Thyroid gland (tissue), 4 donors: Measurements from ENCODE around the gene RRBP1. TPM values are rescaled to one million over a fixed set of nuclear protein-coding genes. Genes with fewer than 3 reads are reported as not detected.

ENCODE experiments used
- DNase-seq, 2 donors: peaks; one replicate each; pipeline ENCODE4 v3.0.0-alpha.2; 2019
- H3K27ac ChIP-seq, 3 donors: fragments of 200-600 bp; sonication (generic); 1 replicate in 2 of 3; 2 replicates in 1 of 3; pipeline ENCODE4 v1.5.1; 2016 to 2019; ENCODE audit warnings: mild to moderate bottlenecking in 1 of 3, moderate library complexity in 1 of 3
- H3K27me3 ChIP-seq: fragments of 200-600 bp; sonication (generic); one replicate; pipeline ENCODE4 v1.5.1; 2019
- H3K36me3 ChIP-seq, 2 donors: fragments of 200-600 bp; sonication (generic); one replicate each; pipeline ENCODE4 v1.5.1; 2016 to 2019
- H3K4me1 ChIP-seq, 2 donors: fragments of 200-600 bp; sonication (generic); one replicate each; pipeline ENCODE4 v1.5.1; 2017 to 2019
- H3K4me3 ChIP-seq, 3 donors: fragments of 200-600 bp; sonication (generic); replicated peaks in 1 of 3; 1 replicate in 2 of 3; 2 replicates in 1 of 3; pipeline ENCODE4 v1.5.1; 2016; ENCODE audit warnings: mild to moderate bottlenecking in 1 of 3
- H3K9me3 ChIP-seq: fragments of 200-600 bp; sonication (generic); one replicate; pipeline ENCODE4 v1.5.1; 2017
- CTCF ChIP-seq, 6 experiments: fragments of 200-600 bp in 3 of 6; fragments of 450-650 bp in 3 of 6; sonication (generic) in 3 of 6; IDR thresholded peaks; one replicate each; pipeline ENCODE4 v1.5.1; 2016 to 2019; ENCODE audit warnings: antibody characterized with exemption in 6 of 6, mild to moderate bottlenecking in 2 of 6, inconsistent platforms in 1 of 6, moderate library complexity in 1 of 6
- POLR2A ChIP-seq, 2 donors: fragments of 450-650 bp; IDR thresholded peaks; one replicate each; pipeline ENCODE4 v1.6.1; 2017; ENCODE audit warnings: antibody characterized with exemption in 2 of 2, mild to moderate bottlenecking in 2 of 2, moderate library complexity in 1 of 2
- WGBS, 2 donors: methylation state at CpG; one replicate each; pipeline ENCODE4 v1.1.5; 2017; 5-methylcytosine and 5-hydroxymethylcytosine counted together
- intact Hi-C: fragments of 100-400 bp; cut with DNase I; formaldehyde crosslinking; loops from one replicate; pipeline ENCODE4 v1.15.1; 2023
- total RNA-seq, 4 donors: library from RNA; depleted of rRNA; stranded (reverse); fragments of >200 nt; gene quantifications; one replicate each; pipeline ENCODE4 v1.2.3, GENCODE V29; 2016

RRBP1 gene
- total RNA-seq, 4 donors from 2014 or later: 149 to 287 (median 221) TPM

GRCh38 chr20:17727351-17727750 is 45.3 kb upstream of the RRBP1 start:
- H3K4me3 ChIP-seq: no peak overlapping the region
- H3K27ac ChIP-seq: no peak overlapping the region
- no peaks in the 10 kb centered on the region for H3K27me3 ChIP-seq
- peaks cover 11 to 12% of the 10 kb centered on the region in 2 donors for H3K4me1 ChIP-seq
- WGBS, 2 donors: 95% methylated on average over 10 of the region's 10 CpGs
- intact Hi-C loops: no loop called here
- TF ChIP-seq POLR2A (IDR thresholded peaks at IDR 0.05) (no peak), CTCF (IDR thresholded peaks at IDR 0.05) (no peak)
- no peaks in the 10 kb centered on the region for H3K36me3 ChIP-seq
- DNase-seq: no peak
- no peaks in the 10 kb centered on the region for H3K9me3 ChIP-seq

GRCh38 chr20:17726902-17727301 is 44.9 kb upstream of the RRBP1 start:
- no peaks in the 10 kb centered on the region for H3K36me3 ChIP-seq
- TF ChIP-seq POLR2A (IDR thresholded peaks at IDR 0.05) (no peak), CTCF (IDR thresholded peaks at IDR 0.05) (no peak)
- peaks cover 11 to 12% of the 10 kb centered on the region in 2 donors for H3K4me1 ChIP-seq
- H3K27me3 ChIP-seq: no peaks in the 10 kb centered on the region
- no peak for DNase-seq
- intact Hi-C loops: no loop called here
- H3K27ac ChIP-seq: no peak overlapping the region
- no peaks in the 10 kb centered on the region for H3K9me3 ChIP-seq
- WGBS, 2 donors: 81 to 87% methylated on average over 4 of the region's 4 CpGs
- no peak overlapping the region for H3K4me3 ChIP-seq

DNA sequence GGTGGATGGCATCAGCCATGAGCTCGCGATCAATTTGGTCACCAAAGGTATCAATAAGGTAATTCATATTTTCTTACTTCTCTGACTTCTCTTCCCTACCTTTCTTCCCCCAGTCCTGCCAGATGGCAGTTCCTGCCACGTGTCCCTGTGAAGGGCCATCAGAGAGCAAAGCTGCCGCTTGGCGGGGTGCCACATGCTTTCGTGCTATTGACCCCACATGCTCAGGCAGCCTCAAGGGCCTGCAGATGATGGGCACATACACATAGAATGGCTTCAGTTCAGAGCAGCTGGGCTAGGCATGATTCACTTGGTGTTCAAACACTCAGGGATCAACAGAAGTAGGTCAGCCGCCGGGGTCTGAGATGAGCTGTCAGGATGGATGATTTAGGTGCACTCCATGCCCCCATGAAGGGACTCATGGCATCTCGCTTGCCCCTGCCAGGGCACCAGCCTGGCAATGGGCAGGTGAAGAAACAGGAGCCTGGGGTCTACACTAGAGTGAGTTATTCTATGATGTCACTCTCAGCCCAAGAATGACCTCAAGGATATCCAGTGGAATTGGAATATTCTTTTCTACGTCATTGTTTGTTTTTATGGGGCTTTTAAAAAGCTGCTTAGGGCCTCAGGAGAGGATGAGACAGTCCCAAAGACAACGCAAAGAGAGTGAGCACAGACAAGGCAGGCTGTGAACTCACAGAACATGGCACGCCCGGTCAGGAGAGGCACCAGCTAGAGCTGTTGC is 43.2 kb upstream of the RRBP1 start:
- Histone ChIP-seq H3K9me3 (no peaks in the 10 kb centered on the region), H3K4me3 (no peak overlapping the region), H3K27ac (peak overlapping the region; percentile 26 to 72 (median 69)), H3K4me1 (peaks cover 17 to 19% of the 10 kb centered on the region in 2 donors), H3K36me3 (no peaks in the 10 kb centered on the region), H3K27me3 (no peaks in the 10 kb centered on the region)
- TF ChIP-seq CTCF (IDR thresholded peaks at IDR 0.05) (no peak), POLR2A (IDR thresholded peaks at IDR 0.05) (peak in 1 of 2 donors; percentile 15)
- 57 to 72% methylated on average over 13 of the region's 13 CpGs for WGBS, 2 donors
- intact Hi-C loops: no loop called here
- DNase-seq: peak; percentile 97 to 99

DNA sequence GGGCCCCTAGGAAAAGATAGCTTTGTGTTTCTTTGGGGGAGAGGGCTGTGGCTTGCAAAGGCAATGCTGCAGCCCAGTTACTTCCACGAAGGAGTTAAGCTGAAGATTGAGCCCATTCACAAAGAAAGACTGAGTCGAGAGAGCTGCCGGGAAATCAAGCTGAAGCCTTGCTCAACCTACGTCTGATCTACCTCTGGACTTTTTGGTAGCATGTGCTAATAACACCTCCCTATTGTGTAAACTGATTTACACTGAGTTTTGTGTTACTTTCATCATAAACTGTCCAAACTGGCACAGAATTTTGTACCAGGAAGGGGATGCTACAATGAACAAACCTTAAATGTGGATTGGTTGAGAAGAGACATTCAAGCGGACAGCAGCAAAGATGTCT is 41.3 kb upstream of the RRBP1 start:
- H3K27me3 ChIP-seq: no peaks in the 10 kb centered on the region
- no peaks in the 10 kb centered on the region for H3K36me3 ChIP-seq
- no peak overlapping the region for H3K27ac ChIP-seq
- H3K4me1 ChIP-seq: peaks cover 17 to 19% of the 10 kb centered on the region in 2 donors
- 97 to 98% methylated on average over 5 of the region's 5 CpGs for WGBS, 2 donors
- intact Hi-C loops: no loop called here
- no peak for TF ChIP-seq POLR2A (IDR thresholded peaks at IDR 0.05)
- no peak for TF ChIP-seq CTCF (IDR thresholded peaks at IDR 0.05)
- no peak for DNase-seq
- no peak overlapping the region for H3K4me3 ChIP-seq
- H3K9me3 ChIP-seq: no peaks in the 10 kb centered on the region

DNA sequence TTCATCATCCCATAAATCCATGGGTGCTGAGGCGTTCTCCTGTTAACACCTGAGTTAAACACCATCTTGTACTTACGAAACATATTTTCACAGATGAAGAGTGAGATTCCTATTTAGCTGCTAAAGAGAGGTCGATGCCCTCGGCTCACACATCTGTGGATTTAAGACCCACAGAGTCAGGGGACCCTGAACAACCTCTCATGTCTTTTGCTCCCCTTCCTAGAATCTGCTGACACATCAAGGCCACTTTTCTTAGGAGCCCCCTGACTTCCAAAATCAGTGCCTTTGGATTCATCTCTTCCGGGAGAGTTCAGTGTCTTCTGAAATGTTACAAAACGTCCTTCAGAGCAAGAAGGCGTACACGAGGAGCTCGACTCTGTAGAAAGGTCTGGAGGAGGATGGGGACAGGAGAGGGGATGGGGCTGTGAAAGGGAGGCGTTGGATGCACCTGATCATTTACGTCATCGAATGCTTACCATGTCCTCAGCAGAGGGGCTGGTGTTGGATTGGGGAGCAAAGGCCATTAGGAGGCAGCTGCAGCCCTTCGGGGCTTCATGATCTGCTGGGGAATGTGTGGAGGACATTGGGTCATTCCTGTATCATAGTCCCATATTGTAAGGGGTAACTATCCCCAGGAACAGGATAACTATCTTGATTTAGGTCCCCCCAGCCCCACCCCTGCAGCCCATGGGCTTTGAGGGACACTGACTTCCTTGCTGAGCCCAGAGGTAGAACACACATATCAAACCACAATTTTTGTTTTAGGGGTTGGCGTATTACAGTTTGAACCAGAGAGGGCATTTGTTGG is 40.7 kb upstream of the RRBP1 start:
- H3K4me1 ChIP-seq: peaks cover 17 to 19% of the 10 kb centered on the region in 2 donors
- no peaks in the 10 kb centered on the region for H3K27me3 ChIP-seq
- intact Hi-C loops: no loop called here
- H3K9me3 ChIP-seq: no peaks in the 10 kb centered on the region
- H3K27ac ChIP-seq: no peak overlapping the region
- WGBS, 2 donors: 90 to 92% methylated on average over 14 of the region's 14 CpGs
- no peak overlapping the region for H3K4me3 ChIP-seq
- H3K36me3 ChIP-seq: no peaks in the 10 kb centered on the region
- TF ChIP-seq POLR2A (IDR thresholded peaks at IDR 0.05) (no peak), CTCF (IDR thresholded peaks at IDR 0.05) (no peak)
- no peak for DNase-seq
